Posterior cingulate gyrus (tissue), 11 donors: ENCODE measurements around the gene DTWD2.

Experiments
- DNase-seq, 10 donors: peaks; one replicate each; pipeline versions ENCODE4 v3.0.0 to v3.0.0-alpha.2; 2020 to 2021; ENCODE audit warnings: mixed read lengths in 3 of 10
- intact Hi-C: fragments of 100-400 bp; cut with DNase I; formaldehyde crosslinking; loops from one replicate; pipeline ENCODE4 v1.15.1; 2023

Gene DTWD2

DNA sequence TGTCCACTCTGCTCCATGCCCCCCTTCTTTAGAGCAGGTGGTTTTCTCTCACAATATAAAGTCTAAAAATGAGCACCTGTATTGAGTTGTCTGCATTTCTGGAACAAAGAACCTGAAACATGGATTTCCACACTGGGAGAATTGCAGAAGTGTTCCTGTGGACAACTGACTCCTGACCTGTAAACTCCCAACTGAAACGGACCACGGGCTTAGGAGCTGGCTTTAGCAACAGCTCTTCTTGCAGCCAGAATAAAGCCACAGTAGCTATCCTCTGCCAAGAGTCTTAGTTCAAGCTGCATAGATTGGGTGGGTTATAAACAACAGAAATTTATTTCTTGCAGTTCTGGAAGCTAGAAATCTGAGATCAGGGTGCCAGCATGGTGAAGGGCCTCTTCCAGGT lies 194.7 kb downstream of the DTWD2 start:
- no peak for DNase-seq
- intact Hi-C loops = no loop called here

DNA sequence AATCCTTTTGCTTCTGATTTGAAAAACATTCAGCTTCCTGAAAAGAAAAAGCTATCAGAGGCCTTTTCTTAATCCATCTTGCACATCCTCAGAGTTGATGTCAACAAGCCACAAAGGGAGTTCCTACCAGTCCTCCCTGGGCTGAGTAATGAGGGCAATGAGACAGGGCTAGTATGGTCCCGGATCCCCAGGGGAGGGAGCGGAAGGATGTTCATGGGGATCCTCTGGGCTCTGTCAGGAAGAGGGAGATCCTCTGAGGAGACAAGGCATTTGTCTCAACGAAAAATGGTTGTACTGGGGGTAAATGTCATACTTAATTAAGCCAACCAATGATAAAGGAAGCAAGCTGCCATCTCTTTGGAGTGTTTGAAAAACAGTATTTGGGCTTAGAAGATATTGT lies 195.3 kb downstream of the DTWD2 start:
- intact Hi-C loops = no loop called here

DNA sequence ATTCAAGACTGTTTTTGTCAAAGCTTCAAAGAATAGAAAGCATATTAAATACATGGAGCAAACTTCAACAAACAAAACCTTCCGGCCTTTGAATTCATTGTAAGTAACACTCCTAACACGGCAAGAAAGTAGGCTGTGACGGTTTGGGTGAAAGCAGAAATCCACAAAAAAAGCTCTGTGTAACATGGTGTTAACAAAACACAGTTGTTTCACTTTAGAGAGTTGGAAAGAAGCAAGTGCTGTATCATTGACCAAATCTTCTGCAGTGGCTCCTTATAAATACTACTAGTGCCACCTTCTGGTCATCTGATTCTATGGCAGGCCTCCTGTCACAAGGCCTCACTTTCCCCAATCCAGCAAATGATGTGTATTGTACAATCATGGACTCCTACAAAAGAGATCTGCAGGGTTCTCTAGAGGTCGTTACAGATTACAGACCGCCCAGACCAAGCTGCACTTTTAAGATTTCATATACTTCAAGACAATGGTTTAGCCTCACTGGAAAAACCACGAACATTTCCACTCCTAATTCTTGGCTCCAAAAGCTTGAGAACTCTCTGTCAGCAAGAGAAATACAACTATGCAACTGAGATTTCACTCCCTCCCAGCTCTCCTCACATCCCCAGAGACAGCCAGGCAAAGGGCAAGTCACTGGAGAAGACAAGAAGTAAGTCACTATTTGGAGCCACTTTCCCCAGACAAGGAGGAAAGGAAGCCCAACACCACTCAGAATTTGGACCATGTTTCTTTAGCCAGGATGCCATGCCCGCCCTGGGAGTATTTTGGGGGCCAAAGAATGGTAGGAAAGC lies 196.2 kb downstream of the DTWD2 start:
- DNase-seq = peak in 4 of 10 donors; percentile 17 to 83 (median 25)

More for the DNA sequence above, 195.3 kb downstream of the DTWD2 start:
- DNase-seq = no peak

DNA sequence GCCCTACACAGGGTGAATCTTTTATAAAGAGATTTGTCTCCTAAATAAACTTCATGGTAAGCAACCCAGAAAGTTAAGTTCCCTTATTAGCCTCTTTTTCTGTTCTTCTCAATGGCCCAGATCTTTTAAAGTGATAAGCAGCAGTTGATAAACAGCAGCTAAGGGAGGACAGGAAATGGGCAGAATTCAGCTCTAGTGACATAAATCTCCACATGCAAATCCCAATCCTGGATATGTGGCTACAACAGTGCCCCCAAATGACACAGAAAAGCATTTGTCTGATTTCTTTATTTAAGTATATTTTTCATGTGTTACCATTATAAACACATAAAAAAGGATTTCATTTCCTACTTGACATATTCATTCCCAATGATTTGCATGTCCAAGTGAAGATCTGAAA lies 199.0 kb downstream of the DTWD2 start:
- intact Hi-C loops = no loop called here
- DNase-seq = no peak

More for the DNA sequence above, 196.2 kb downstream of the DTWD2 start:
- intact Hi-C loops = no loop called here

DNA sequence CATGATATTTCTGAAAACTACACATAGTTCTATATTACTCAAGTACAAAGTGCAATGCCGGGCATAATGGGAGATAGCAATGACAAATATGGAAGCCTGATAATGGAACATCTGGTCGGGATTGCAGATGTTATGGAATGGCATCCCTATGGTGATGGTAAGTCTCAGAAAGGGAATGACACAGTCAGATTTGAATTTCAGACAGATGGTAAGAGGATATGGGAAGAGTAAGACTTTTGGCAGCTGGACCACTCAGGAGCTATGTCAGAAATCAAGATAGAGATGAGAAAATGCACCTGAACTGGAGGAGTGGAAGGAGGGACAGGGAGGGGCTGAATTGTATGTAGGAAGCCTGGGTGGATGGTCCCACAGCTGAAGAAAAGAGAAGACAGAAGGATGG lies 200.0 kb downstream of the DTWD2 start:
- intact Hi-C loops = no loop called here
- DNase-seq = no peak
